ENCODE measurements around the gene IL18BP.

IL18BP gene

GRCh38 chr11:72018171-72018570, 19.5 kb downstream of the IL18BP start:
- Histone ChIP-seq H3K79me2 (ENCODE audit: control insufficient read depth, low read length) (no peaks in the 10 kb centered on the region), H3F3A (ENCODE audit: control insufficient read depth, insufficient read depth) (no peaks in the 10 kb centered on the region), H3K4me2 (ENCODE audit: low read length) (no peak overlapping the region), H3K4me3 (ENCODE audit: low read length) (no peak overlapping the region), H3K4me1 (ENCODE audit: control insufficient read depth, low read length) (no peaks in the 10 kb centered on the region), H3K9me2 (replicated peaks; ENCODE audit: control insufficient read depth, low read length) (no peaks in the 10 kb centered on the region), H3K36me3 (ENCODE audit: control insufficient read depth, low read length) (peaks cover 97% of the 10 kb centered on the region), H3K9me3 (ENCODE audit: control insufficient read depth, insufficient read depth, low read length) (no peaks in the 10 kb centered on the region), H4K20me1 (ENCODE audit: control insufficient read depth, insufficient read depth, low read depth, low read length) (no peaks in the 10 kb centered on the region), H3K27me3 (ENCODE audit: control insufficient read depth, low read length) (no peaks in the 10 kb centered on the region), H3K27ac (ENCODE audit: low read depth, low read length) (no peak overlapping the region)
- no peak for TF ChIP-seq EZH2phosphoT487 (IDR thresholded peaks at IDR 0.05; ENCODE audit: borderline replicate concordance, low read length)
- TF ChIP-seq CTCF (IDR thresholded peaks at IDR 0.05; ENCODE audit: low read depth, low read length, poor library complexity, severe bottlenecking) = no peak

GRCh38 chr11:72023335-72023734, 24.6 kb downstream of the IL18BP start:
- H3K4me1 ChIP-seq (ENCODE audit: control insufficient read depth, low read length) = peaks cover 6% of the 10 kb centered on the region

GRCh38 chr11:72024069-72024754, 25.5 kb downstream of the IL18BP start:
- Histone ChIP-seq H3K27me3 (ENCODE audit: control insufficient read depth, low read length) (no peaks in the 10 kb centered on the region), H3K36me3 (ENCODE audit: control insufficient read depth, low read length) (peaks cover 92% of the 10 kb centered on the region), H3K9me2 (replicated peaks; ENCODE audit: control insufficient read depth, low read length) (no peaks in the 10 kb centered on the region), H3K4me3 (ENCODE audit: low read length) (no peak overlapping the region), H3K4me1 (ENCODE audit: control insufficient read depth, low read length) (peaks cover 6% of the 10 kb centered on the region), H4K20me1 (ENCODE audit: control insufficient read depth, insufficient read depth, low read depth, low read length) (no peaks in the 10 kb centered on the region; the same call in 1 of the 2 replicates), H3K27ac (ENCODE audit: low read depth, low read length) (no peak overlapping the region), H3K79me2 (ENCODE audit: control insufficient read depth, low read length) (peaks cover 9% of the 10 kb centered on the region), H3K4me2 (ENCODE audit: low read length) (no peak overlapping the region), H3F3A (ENCODE audit: control insufficient read depth, insufficient read depth) (peaks cover 12% of the 10 kb centered on the region; the same call in 1 of the 2 replicates), H3K9me3 (ENCODE audit: control insufficient read depth, insufficient read depth, low read length) (no peaks in the 10 kb centered on the region)
- no peak for TF ChIP-seq CTCF (IDR thresholded peaks at IDR 0.05; ENCODE audit: low read depth, low read length, poor library complexity, severe bottlenecking)
- no peak for TF ChIP-seq EZH2phosphoT487 (IDR thresholded peaks at IDR 0.05; ENCODE audit: borderline replicate concordance, low read length)

More at GRCh38 chr11:72023335-72023734, 24.6 kb downstream of the IL18BP start:
- H3K36me3 ChIP-seq (ENCODE audit: control insufficient read depth, low read length) = peaks cover 92% of the 10 kb centered on the region
- no peak for TF ChIP-seq EZH2phosphoT487 (IDR thresholded peaks at IDR 0.05; ENCODE audit: borderline replicate concordance, low read length)
- TF ChIP-seq CTCF (IDR thresholded peaks at IDR 0.05; ENCODE audit: low read depth, low read length, poor library complexity, severe bottlenecking) = no peak
- H3K4me3 ChIP-seq (ENCODE audit: low read length) = no peak overlapping the region
- peaks cover 9% of the 10 kb centered on the region for H3K79me2 ChIP-seq (ENCODE audit: control insufficient read depth, low read length)
- H3K9me2 ChIP-seq (replicated peaks; ENCODE audit: control insufficient read depth, low read length) = no peaks in the 10 kb centered on the region
- H3K9me3 ChIP-seq (ENCODE audit: control insufficient read depth, insufficient read depth, low read length) = no peaks in the 10 kb centered on the region
- no peak overlapping the region for H3K4me2 ChIP-seq (ENCODE audit: low read length)
- H3K27ac ChIP-seq (ENCODE audit: low read depth, low read length) = no peak overlapping the region
- no peaks in the 10 kb centered on the region for H3K27me3 ChIP-seq (ENCODE audit: control insufficient read depth, low read length)
- H3F3A ChIP-seq (ENCODE audit: control insufficient read depth, insufficient read depth) = peaks cover 12% of the 10 kb centered on the region; the same call in 1 of the 2 replicates
- H4K20me1 ChIP-seq (ENCODE audit: control insufficient read depth, insufficient read depth, low read depth, low read length) = no peaks in the 10 kb centered on the region; the same call in 1 of the 2 replicates

Data from DOHH2 (cell line).